Adipocyte (in vitro differentiated cells): Measurements from ENCODE around the gene PYGO1.
"Not testable (repeated sequence)": the region's sequence is repeated elsewhere in the genome, so short reads cannot be mapped to it uniquely, and the experiment has no call there.

Experiments
- DNase-seq: peaks from one replicate; pipeline ENCODE4 v3.0.0-alpha.2; 2015; ENCODE audit warnings: low read depth
- H3K27me3 ChIP-seq: replicated peaks from 2 replicates; pipeline ENCODE4 v1.7.0; 2013; ENCODE audit warnings: mild to moderate bottlenecking, low read length, moderate library complexity; ENCODE audit not compliant: control insufficient read depth, insufficient read depth
- H3K36me3 ChIP-seq: 2 replicates; pipeline ENCODE4 v1.7.0; 2013; ENCODE audit warnings: low read length, mild to moderate bottlenecking, moderate library complexity; ENCODE audit not compliant: control insufficient read depth, insufficient read depth, severe bottlenecking
- H3K4me1 ChIP-seq: 2 replicates; pipeline ENCODE4 v1.7.0; 2013; ENCODE audit warnings: mild to moderate bottlenecking, low read length, moderate library complexity; ENCODE audit not compliant: control insufficient read depth, insufficient read depth
- H3K4me3 ChIP-seq: 2 replicates; pipeline ENCODE4 v1.7.0; 2013; ENCODE audit warnings: mild to moderate bottlenecking, low read length, moderate library complexity
- H3K9ac ChIP-seq: 2 replicates; pipeline ENCODE4 v1.7.0; 2013; ENCODE audit warnings: mild to moderate bottlenecking, low read length, moderate library complexity
- H3K9me3 ChIP-seq: 2 replicates; pipeline ENCODE4 v1.7.0; 2013; ENCODE audit warnings: mild to moderate bottlenecking, low read length, moderate library complexity; ENCODE audit not compliant: control insufficient read depth

PYGO1 gene

DNA sequence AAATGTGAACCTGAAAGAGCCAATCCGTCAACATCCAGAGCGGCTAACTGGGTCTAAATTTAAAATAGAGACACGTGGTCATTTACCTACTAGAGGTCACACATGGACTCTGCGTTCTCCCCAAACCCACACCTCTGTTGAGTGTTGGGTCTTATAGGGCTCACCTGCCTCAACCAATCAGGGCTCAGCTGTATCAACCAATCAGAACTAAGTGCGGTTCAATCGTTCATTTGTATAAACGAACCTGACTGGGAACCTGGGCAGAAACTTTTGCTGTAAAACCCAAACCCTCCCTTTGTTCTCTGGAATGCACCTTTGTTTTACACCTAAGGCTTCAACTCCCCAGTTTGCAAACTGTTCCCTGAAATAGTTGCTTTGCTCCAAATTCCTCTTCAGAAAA is 89.0 kb downstream of the PYGO1 start:
- Histone ChIP-seq H3K9me3 (peaks cover 2% of the 10 kb centered on the region), H3K9ac (no peak overlapping the region), H3K4me3 (no peak overlapping the region), H3K4me1 (peaks cover 3% of the 10 kb centered on the region), H3K36me3 (no peaks in the 10 kb centered on the region), H3K27me3 (no peaks in the 10 kb centered on the region)
- DNase-seq, result no peak

- H3K4me1 ChIP-seq, H3K36me3 ChIP-seq, H3K9me3 ChIP-seq, H3K27me3 ChIP-seq: not testable (repeated sequence)
- peak; percentile 91 for DNase-seq
- Histone ChIP-seq H3K4me3 (peak overlapping the region; percentile 94), H3K9ac (peak overlapping the region; percentile 78)
Measured at GRCh38 chr15:55498109-55498938, 89.8 kb downstream of the PYGO1 start.

- Histone ChIP-seq H3K9ac (no peak overlapping the region), H3K27me3 (no peaks in the 10 kb centered on the region), H3K36me3 (no peaks in the 10 kb centered on the region), H3K4me1 (peaks cover 3% of the 10 kb centered on the region), H3K4me3 (no peak overlapping the region), H3K9me3 (no peaks in the 10 kb centered on the region)
- no peak for DNase-seq
Measured at GRCh38 chr15:55496716-55497115, 91.4 kb downstream of the PYGO1 start.

DNA sequence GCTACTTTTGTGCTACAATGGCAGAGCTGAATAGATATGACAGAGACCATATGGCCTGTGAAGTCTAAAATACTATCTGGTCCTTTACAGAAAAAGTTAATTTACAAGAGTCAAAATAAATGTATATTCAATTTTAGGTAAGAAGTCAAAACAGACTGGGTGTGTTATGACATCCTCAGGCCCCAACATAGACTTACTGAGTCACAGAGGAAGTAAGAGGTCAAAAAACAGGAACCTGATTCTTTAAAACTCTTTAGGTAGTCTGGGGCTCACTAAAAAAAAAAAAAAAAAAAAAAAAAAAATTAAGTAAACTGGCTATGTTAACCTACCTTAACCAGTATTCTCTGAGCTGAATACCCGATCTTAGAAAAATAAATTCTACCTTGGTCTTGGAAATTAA is 93.2 kb downstream of the PYGO1 start:
- no peak for DNase-seq
- Histone ChIP-seq H3K4me3 (no peak overlapping the region), H3K27me3 (no peaks in the 10 kb centered on the region), H3K36me3 (no peaks in the 10 kb centered on the region), H3K4me1 (peaks cover 3% of the 10 kb centered on the region), H3K9me3 (no peaks in the 10 kb centered on the region), H3K9ac (no peak overlapping the region)

- H3K36me3 ChIP-seq, H3K9ac ChIP-seq, H3K4me3 ChIP-seq, H3K27me3 ChIP-seq, H3K4me1 ChIP-seq, H3K9me3 ChIP-seq: not testable (repeated sequence)
- DNase-seq, result peak; percentile 16
Measured at GRCh38 chr15:55488952-55489600, 99.1 kb downstream of the PYGO1 start.
